SKM-1 (cell line): Measurements from ENCODE around the gene LAMA3.
"Not testable (repeated sequence)": the region's sequence is repeated elsewhere in the genome, so short reads cannot be mapped to it uniquely, and the experiment has no call there.

Source experiments
- DNase-seq: peaks from one replicate; lab custom pipeline; 2025; ENCODE audit not compliant: unreplicated experiment; lab: John Stamatoyannopoulos, UW

LAMA3 gene

GRCh38 chr18:23731861-23732260 lies 42.6 kb downstream of the LAMA3 start:
- DNase-seq: no peak

DNA sequence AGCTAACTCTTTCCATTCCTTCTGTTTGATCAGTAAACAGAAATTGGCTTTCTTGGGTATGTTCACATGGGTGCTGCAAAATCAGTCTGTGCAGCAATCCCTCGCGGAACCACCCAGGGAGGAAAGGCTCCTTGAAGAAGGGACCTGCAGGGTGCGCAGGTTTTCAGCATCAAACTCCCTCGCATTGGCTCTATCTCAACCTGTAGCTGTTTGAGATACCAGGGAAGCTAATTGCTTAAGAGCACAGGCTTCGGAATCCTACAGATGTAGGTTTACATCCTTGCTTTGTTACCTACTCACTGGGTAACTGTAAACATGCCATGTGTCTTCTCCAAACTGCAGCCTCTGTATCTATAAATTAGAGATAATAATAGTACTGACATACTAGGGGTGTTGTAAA lies 43.2 kb downstream of the LAMA3 start:
- DNase-seq: no peak

DNA sequence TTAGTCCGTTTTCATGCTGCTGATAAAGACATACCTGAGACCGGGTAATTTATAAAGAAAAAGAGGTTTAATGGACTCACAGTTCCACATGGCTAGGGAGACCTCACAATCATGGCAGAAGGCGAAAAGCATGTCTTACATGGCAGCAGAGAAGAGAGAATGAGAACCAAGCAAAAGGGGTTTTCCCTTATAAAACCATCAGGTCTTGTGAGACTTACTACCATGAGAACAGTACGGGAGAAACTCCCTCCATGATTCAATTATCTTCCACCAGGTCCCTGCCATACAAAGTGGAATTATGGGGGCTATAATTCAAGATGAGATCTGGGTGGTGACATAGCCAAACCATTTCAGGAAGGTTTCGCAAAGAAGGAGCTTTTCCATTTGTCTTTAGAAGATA lies 44.0 kb downstream of the LAMA3 start:
- not testable (repeated sequence) for DNase-seq

DNA sequence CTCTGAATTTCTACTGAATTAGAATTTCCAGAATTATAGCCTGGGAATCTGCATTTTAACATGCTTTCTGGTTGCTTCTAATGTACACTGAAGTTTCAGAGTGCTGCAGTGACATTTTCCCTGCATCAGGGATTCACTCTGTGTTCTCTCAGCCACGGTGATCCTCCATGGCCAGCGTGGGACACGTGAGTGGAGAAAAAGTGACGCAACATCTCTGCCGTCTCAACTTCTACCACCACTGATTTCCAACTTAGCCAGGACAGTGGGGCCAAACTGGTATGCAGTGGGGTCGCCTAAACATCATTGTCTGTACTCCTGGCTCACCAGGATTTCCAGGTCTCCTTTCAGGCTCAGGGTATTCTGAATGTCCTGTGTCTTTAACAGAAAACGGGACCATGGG lies 44.6 kb downstream of the LAMA3 start:
- no peak for DNase-seq

DNA sequence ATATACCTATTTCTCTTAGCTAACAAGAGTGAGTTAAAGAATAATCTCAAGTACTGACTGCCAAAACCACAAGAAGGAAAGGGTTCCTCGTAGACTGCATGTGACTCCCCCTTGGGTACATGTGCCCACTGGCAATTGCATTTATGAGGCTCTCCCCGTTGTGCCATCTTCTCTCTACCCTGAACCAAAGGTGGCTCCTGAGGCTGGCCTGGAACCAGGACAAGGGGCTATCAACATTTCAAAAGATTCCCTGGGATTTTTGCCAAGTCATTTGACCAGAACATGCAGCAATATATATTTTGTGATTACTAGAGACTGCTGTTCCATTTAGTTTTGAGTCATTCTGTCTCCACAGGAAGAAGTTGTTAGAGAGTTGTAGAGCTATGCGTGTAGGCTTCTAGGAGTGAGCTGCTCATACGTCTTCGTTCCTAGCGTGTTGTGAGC lies 45.8 kb downstream of the LAMA3 start:
- no peak for DNase-seq

DNA sequence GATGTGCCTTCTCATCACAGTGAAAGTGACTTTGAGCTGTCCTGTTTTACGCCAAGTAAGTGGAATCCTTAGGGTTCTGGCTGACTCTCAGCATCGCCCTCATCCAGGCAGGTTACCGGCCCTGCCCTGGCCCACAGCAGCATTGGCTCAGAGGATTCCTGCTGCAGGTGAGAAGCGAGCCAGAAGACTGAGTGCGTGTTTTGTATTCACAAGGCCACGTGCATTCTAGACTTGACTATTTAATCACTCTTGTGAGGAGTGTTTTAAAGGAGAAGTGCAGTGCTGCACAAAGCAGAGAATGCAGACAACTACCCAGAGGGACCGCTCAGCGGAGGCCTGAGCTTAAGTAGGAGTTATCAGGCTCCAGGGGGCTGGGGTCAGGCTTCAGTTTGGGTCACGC lies 48.3 kb downstream of the LAMA3 start:
- DNase-seq: no peak

DNA sequence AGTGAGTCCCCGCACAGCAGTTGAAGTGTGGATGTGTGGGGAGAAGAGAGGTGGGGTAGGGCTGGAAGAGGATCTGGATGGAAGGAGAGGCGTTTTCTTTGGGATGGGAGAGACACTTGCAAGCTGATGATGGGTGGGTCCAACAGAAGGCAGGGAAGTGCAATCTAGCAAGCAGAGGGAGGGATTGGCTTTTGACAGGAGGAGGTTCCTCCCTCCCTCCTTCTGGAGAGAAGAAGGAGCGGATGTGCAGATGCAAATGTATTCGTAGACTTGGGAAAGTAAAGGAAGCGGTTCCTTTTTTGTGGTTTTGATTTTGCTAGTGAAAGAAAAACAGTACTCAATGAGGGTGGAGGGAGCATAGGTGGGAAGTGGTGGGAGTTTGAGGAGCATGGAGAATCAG lies 48.9 kb downstream of the LAMA3 start:
- DNase-seq: no peak

GRCh38 chr18:23738575-23738974 lies 49.3 kb downstream of the LAMA3 start:
- DNase-seq: no peak

GRCh38 chr18:23740105-23740830 lies 51.0 kb downstream of the LAMA3 start:
- no peak for DNase-seq

- not testable (repeated sequence) for DNase-seq
Measured at GRCh38 chr18:23741967-23742366, 52.7 kb downstream of the LAMA3 start.

DNA sequence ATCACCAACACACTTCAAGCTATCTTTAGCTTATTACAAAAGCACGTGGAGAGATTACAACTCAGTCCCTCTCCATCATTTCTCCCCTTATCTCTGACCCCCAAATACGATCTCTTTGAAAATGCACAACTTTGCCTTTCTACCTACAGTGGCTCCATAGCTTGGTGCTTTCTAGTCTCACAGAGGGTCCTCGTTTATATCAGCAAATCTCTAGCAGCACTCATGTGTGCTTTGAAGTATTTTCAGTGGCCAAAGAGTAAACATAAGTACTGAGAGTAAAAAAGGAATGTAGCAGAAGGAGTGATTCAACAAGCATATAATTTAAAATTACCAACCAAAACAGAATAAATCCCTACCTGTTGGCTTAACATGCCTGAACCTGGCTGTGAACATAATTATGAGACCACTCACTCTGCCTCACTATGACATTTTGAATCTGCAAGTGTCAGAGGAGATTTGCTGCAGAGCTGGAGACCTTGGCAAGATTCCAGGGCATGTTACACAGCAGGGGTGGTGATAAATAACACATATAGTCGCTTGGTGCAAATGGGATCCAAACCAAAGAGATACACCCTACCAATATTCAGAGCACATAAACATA lies 54.6 kb downstream of the LAMA3 start:
- no peak for DNase-seq

DNA sequence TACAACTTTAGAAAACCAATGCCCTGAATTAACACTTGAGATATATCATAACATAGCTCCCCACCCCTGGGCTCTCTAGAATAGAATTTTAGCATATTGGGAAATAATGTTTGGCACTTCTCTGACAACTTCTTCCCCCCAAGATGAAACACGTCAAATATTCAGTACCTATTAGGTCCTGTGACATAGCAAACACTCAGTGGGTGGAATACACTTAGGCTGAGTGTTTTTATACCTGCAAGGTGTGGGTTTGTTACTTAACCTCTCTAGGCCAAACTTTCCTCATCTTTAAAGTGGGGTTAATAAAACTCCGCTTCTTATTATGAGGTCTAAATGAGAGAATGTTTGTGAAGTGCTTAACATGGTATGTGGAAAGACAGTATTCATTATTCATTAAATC lies 56.1 kb downstream of the LAMA3 start:
- no peak for DNase-seq

DNA sequence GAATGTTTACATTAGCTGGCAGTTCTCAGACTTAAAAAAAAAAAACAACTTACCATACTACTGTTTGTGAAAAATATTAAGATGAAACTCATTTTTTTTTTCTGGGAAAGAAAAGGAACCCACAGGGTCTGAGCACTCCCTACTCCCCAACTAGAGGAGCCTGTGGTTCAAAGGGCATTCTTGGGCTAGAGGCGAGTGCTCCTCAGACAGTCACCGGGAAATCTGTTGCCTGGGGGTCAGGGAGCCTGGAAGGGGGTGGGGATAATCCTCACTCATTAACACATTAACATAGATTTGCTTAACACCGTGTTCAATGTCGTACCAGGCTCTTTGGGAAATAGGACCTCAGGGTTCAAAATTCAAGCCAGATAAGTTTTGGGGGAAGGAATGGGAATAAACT lies 57.6 kb downstream of the LAMA3 start:
- no peak for DNase-seq

GRCh38 chr18:23752363-23752762 lies 63.1 kb downstream of the LAMA3 start:
- no peak for DNase-seq

GRCh38 chr18:23752796-23753195 lies 63.5 kb downstream of the LAMA3 start:
- DNase-seq: no peak

- no peak for DNase-seq
Measured at GRCh38 chr18:23756590-23757436, 67.6 kb downstream of the LAMA3 start.

- no peak for DNase-seq
Measured at GRCh38 chr18:23757437-23757733, 68.1 kb downstream of the LAMA3 start.

- DNase-seq: no peak
Measured at GRCh38 chr18:23758281-23758680, 69.0 kb downstream of the LAMA3 start.

GRCh38 chr18:23761941-23762340 lies 72.7 kb downstream of the LAMA3 start:
- DNase-seq: no peak

DNA sequence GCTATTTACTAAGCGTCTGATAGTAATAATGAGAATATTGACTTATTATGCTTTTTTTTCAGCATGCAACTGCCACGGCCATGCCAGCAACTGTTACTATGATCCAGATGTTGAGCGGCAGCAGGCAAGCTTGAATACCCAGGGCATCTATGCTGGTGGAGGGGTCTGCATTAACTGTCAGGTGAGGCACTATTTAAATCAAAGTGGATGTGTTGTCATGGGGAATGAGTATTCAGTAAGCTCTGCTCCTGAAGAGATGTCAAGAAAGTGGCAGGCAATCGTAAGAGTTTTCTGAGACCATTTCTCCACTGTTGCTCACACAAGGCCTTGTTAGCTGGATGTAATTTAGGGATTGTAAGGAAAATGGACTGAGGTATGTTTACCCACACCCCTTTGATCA lies 74.1 kb downstream of the LAMA3 start:
- DNase-seq: no peak

- no peak for DNase-seq
Measured at GRCh38 chr18:23765931-23766330, 76.7 kb downstream of the LAMA3 start.

- no peak for DNase-seq
Measured at GRCh38 chr18:23772327-23773024, 83.2 kb downstream of the LAMA3 start.
